ENCODE data around the gene CCDC28A. TPM values are rescaled to one million over a fixed set of nuclear protein-coding genes. Genes with fewer than 3 reads are reported as not detected.

Gene CCDC28A
- 12.7 to 15.0 TPM (median 13.3 TPM) in 3 replicates for total RNA-seq

- peak; percentile 82 to 90 for DNase-seq (ENCODE audit: low spot score in 2 of 2, unreplicated experiment in 2 of 2)
- Mint-ChIP-seq H3K4me3 (peak within 1 kb of the TSS; percentile 100), H3K27ac (peak within 1 kb of the TSS; percentile 99), H3K9me3 (no peaks in the 10 kb centered on the region), H3K27me3 (ENCODE audit: low read depth) (no peaks in the 10 kb centered on the region), H3K36me3 (peaks cover 12% of the 10 kb centered on the region), H3K4me1 (peaks cover 24% of the 10 kb centered on the region)
- TF ChIP-seq CTCF (IDR thresholded peaks at IDR 0.05; ENCODE audit: unreplicated experiment) = no peak
These were observed at the start of gene CCDC28A for GRCh38 chr6:138773177-138774091. CCDC28A (plus strand) TSS chr6:138773769; CDS start chr6:138776121, 2,352 bp downstream.

GRCh38 chr6:138724015-138724414 lies 49.6 kb upstream of the CCDC28A start:
- peaks cover 2% of the 10 kb centered on the region for H3K36me3 Mint-ChIP-seq
- no peak overlapping the region for H3K27ac Mint-ChIP-seq
- DNase-seq (ENCODE audit: low spot score in 2 of 2, unreplicated experiment in 2 of 2) = no peak
- no peak for TF ChIP-seq CTCF (IDR thresholded peaks at IDR 0.05; ENCODE audit: unreplicated experiment)
- peaks cover 16% of the 10 kb centered on the region for H3K4me1 Mint-ChIP-seq
- no peak overlapping the region for H3K4me3 Mint-ChIP-seq
- no peaks in the 10 kb centered on the region for H3K9me3 Mint-ChIP-seq
- H3K27me3 Mint-ChIP-seq (ENCODE audit: low read depth) = no peaks in the 10 kb centered on the region

GRCh38 chr6:138726066-138726756 lies 47.4 kb upstream of the CCDC28A start:
- TF ChIP-seq CTCF (IDR thresholded peaks at IDR 0.05; ENCODE audit: unreplicated experiment) = no peak
- H3K27me3 Mint-ChIP-seq (ENCODE audit: low read depth) = no peaks in the 10 kb centered on the region
- H3K36me3 Mint-ChIP-seq = peaks cover 2% of the 10 kb centered on the region
- no peak overlapping the region for H3K4me3 Mint-ChIP-seq
- H3K4me1 Mint-ChIP-seq = peaks cover 16% of the 10 kb centered on the region
- no peak for DNase-seq (ENCODE audit: low spot score in 2 of 2, unreplicated experiment in 2 of 2)
- H3K27ac Mint-ChIP-seq = no peak overlapping the region
- no peaks in the 10 kb centered on the region for H3K9me3 Mint-ChIP-seq

GRCh38 chr6:138726757-138727097 lies 46.8 kb upstream of the CCDC28A start:
- no peak for DNase-seq (ENCODE audit: low spot score in 2 of 2, unreplicated experiment in 2 of 2)
- no peaks in the 10 kb centered on the region for H3K27me3 Mint-ChIP-seq (ENCODE audit: low read depth)
- H3K36me3 Mint-ChIP-seq = peaks cover 4% of the 10 kb centered on the region
- H3K4me3 Mint-ChIP-seq = no peak overlapping the region
- no peak for TF ChIP-seq CTCF (IDR thresholded peaks at IDR 0.05; ENCODE audit: unreplicated experiment)
- H3K4me1 Mint-ChIP-seq = peaks cover 16% of the 10 kb centered on the region
- peaks cover 3% of the 10 kb centered on the region for H3K9me3 Mint-ChIP-seq
- H3K27ac Mint-ChIP-seq = no peak overlapping the region

GRCh38 chr6:138727182-138727581 lies 46.4 kb upstream of the CCDC28A start:
- Mint-ChIP-seq H3K4me1 (peaks cover 16% of the 10 kb centered on the region), H3K9me3 (peaks cover 8% of the 10 kb centered on the region), H3K27ac (no peak overlapping the region), H3K4me3 (no peak overlapping the region), H3K27me3 (ENCODE audit: low read depth) (no peaks in the 10 kb centered on the region), H3K36me3 (peaks cover 7% of the 10 kb centered on the region)
- TF ChIP-seq CTCF (IDR thresholded peaks at IDR 0.05; ENCODE audit: unreplicated experiment) = no peak
- DNase-seq (ENCODE audit: low spot score in 2 of 2, unreplicated experiment in 2 of 2) = no peak
